ENCODE results near the gene ZIC4.

ZIC4 gene

DNA sequence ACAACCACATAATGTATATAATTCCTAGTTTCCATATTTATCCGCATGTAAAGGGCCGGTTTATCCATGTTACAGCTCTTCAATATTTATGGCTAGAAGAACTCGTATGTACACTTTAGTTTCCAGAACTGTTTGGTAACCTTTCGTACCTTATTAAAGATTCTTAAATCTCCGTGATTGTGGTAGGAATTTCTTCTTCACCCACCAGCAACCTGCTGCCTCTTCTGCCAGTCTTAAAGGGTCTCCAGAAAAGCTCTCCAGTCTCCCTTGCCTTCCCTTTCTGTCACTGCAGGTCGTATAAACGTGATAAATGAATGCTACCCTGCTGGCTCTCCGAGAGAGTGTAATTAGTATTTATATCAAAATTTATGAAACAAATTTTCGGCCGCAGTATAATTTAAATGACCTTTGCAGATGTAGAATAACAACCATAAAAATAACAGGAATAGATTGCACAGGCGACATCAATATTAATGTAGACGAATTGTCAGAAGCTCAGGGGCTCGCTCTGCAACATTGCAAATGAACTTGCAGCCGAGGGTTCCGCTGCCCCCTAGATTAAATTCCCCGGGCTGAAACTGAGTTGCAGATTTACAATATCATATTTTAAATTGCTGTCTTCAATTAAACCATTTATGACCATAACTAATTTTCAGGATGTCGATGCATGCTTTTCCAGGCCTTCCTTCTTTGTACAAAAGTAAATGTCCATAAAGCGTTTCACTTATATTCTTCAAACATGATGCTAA, 8.2 kb upstream of the ZIC4 start:
- no peak overlapping the region for H3K4me3 ChIP-seq (ENCODE audit: low read depth, low read length)
- TF ChIP-seq, protein P1, sequence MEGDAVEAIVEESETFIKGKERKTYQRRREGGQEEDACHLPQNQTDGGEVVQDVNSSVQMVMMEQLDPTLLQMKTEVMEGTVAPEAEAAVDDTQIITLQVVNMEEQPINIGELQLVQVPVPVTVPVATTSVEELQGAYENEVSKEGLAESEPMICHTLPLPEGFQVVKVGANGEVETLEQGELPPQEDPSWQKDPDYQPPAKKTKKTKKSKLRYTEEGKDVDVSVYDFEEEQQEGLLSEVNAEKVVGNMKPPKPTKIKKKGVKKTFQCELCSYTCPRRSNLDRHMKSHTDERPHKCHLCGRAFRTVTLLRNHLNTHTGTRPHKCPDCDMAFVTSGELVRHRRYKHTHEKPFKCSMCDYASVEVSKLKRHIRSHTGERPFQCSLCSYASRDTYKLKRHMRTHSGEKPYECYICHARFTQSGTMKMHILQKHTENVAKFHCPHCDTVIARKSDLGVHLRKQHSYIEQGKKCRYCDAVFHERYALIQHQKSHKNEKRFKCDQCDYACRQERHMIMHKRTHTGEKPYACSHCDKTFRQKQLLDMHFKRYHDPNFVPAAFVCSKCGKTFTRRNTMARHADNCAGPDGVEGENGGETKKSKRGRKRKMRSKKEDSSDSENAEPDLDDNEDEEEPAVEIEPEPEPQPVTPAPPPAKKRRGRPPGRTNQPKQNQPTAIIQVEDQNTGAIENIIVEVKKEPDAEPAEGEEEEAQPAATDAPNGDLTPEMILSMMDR (IDR thresholded peaks at IDR 0.05; ENCODE audit: insufficient read depth, low read depth, low read length, missing control alignments) = no peak
- no peak for DNase-seq (ENCODE audit: low read depth)

DNA sequence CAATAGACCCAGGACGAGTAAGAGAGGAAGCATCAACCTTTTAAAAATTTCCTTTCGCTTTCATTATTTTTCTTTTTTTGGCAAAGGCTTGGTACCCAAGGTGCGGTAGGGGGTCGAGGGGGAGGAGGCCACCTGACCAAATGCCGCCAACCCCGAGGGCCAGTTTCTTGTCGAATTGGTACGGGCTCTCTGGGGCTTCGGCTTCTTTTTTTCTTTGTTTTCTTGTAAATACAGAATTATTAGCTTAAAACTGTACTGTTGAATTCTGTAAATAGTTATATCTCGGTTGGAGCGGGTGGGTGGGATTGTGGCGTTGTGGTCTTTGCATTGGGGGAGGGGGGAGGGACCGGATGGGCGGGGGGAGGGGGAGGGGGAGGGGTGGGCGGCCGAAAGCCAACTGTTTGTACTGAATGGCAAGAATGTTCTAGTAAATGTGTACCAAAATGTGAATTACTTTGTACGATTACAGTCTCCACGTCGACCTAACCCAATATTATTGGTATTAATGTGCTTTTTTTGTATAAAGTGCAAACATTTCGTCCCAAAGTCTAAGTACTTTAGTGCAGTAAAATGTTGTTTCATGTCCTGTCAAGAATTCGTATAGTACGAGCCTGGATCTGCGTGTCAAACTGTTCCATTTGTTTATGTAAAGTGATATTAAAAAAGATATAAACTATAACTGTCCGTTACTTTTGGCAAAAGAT, 7.5 kb upstream of the ZIC4 start:
- DNase-seq (ENCODE audit: low read depth) = no peak
- peak overlapping the region; percentile 25 for H3K4me3 ChIP-seq (ENCODE audit: low read depth, low read length)
- TF ChIP-seq, protein P1 (IDR thresholded peaks at IDR 0.05; ENCODE audit: insufficient read depth, low read depth, low read length, missing control alignments) = no peak

DNA sequence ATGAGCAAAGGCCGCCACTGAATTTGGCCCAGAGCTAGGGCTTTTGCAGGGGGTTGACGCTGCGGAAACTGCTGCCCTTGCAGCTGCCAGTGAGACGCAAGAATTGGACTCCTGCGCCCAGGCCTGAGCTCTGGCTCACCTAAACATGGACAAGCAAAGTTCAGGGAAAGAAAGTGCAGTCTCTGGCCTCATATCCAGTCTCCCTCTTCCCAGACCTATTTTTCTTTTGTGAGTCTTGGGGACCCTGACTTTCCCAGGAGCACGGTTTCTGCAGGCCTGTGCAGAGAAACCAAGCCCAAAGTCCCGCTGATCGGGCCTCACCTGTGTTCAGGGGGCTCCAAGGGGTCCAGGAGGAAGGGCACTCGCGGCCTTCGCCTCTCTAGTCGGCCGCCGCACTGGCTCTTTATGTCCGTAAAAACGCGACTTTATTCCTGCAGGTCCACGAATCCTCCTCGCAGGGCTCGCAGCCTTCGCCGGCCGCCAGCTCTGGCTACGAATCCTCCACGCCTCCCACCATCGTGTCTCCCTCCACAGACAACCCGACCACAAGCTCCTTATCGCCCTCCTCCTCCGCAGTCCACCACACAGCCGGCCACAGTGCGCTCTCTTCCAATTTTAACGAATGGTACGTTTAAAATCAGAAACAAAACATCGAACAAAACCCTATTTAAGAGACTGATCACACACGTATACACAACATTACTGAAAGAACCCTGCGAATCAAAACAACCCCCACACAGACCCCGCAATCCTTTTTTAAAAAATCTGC, 6.8 kb upstream of the ZIC4 start:
- TF ChIP-seq, protein P1 (IDR thresholded peaks at IDR 0.05; ENCODE audit: insufficient read depth, low read depth, low read length, missing control alignments) = no peak
- DNase-seq (ENCODE audit: low read depth) = no peak
- H3K4me3 ChIP-seq (ENCODE audit: low read depth, low read length) = peak overlapping the region; percentile 25

DNA sequence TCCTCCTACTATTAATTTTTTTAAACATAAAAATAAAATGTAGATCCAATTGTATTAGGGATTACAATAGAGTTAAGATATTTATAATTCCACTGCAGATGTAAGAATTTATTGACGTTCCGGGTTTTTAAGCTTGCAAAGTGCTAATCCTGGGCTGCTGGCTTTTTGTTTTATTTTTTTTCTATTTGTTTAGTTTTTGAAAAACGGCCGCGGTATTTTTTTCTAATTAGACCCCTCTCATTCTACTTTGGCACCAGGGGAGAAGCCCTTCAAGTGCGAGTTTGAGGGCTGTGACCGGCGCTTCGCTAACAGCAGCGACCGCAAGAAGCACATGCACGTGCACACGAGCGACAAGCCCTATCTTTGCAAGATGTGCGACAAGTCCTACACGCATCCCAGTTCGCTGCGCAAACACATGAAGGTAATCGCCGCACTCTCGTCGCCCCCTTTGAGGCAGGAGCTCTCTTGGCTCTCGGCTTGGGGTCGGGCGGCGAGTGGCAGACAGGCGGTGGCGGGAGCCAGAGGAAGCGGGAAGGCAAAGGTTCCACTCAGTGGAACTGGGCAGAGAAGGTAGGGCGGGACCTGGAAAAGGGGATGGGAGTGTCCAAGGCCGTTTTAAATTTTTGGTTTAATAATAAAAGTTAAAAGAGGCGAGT, 6.0 kb upstream of the ZIC4 start:
- DNase-seq (ENCODE audit: low read depth) = no peak
- TF ChIP-seq, protein P1 (IDR thresholded peaks at IDR 0.05; ENCODE audit: insufficient read depth, low read depth, low read length, missing control alignments) = no peak
- no peak overlapping the region for H3K4me3 ChIP-seq (ENCODE audit: low read depth, low read length)

DNA sequence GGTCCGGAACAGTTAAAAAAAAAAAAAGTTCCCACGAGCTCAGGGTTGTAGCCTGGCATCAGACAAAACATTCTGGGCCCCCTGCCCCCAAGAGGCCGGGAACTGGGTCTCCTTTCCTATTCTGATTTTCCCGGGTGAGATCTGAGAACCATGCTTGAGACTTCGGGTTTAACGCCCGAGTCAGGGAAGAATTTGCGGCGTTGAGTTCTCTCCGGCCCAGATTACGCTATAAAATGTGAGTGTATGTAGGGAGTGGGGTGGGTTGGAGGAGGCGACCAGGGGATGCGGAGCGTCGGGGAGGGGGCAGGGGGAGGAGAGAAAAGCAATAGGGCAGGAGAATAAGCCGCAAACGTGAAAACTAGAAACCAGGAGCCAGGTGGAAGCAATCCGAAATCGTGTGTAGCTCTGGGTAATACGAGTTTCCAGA, 5.5 kb upstream of the ZIC4 start:
- TF ChIP-seq, protein P1 (IDR thresholded peaks at IDR 0.05; ENCODE audit: insufficient read depth, low read depth, low read length, missing control alignments) = no peak
- H3K4me3 ChIP-seq (ENCODE audit: low read depth, low read length) = no peak overlapping the region
- DNase-seq (ENCODE audit: low read depth) = no peak

DNA sequence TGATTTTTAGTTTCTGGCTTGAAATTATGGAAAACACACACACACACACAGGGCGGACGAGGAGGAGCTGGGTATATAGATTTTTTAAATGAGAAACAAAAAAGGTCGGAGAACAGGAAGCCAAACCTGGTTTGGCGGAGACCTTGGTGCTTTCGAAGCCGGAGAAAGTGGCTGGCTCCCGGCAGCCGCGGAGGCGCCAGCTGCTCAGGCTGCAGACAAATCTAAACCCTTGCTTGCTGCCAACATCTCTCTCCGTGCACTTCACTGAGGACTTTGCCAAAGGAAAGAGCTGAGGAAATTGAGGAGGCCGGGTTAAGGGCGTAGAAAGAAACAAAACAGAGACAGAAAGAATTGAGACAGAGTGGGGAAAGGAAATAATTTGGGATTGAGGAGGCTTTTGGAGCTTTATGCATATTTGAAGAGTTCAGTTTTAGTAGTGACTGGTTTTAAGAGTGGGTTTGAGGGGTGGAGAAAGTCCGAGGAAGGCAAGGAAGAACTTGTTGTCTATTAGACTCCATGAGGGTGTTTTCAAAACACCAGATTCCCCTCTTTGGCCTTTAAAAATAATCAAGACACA, 5.0 kb upstream of the ZIC4 start:
- DNase-seq (ENCODE audit: low read depth) = no peak
- TF ChIP-seq, protein P1 (IDR thresholded peaks at IDR 0.05; ENCODE audit: insufficient read depth, low read depth, low read length, missing control alignments) = no peak
- H3K4me3 ChIP-seq (ENCODE audit: low read depth, low read length) = no peak overlapping the region

All from GM12865 (cell line).